ENCODE data around the gene ARMC9.
"Not testable (repeated sequence)": the region's sequence is repeated elsewhere in the genome, so short reads cannot be mapped to it uniquely, and the experiment has no call there.

The ARMC9 gene

DNA sequence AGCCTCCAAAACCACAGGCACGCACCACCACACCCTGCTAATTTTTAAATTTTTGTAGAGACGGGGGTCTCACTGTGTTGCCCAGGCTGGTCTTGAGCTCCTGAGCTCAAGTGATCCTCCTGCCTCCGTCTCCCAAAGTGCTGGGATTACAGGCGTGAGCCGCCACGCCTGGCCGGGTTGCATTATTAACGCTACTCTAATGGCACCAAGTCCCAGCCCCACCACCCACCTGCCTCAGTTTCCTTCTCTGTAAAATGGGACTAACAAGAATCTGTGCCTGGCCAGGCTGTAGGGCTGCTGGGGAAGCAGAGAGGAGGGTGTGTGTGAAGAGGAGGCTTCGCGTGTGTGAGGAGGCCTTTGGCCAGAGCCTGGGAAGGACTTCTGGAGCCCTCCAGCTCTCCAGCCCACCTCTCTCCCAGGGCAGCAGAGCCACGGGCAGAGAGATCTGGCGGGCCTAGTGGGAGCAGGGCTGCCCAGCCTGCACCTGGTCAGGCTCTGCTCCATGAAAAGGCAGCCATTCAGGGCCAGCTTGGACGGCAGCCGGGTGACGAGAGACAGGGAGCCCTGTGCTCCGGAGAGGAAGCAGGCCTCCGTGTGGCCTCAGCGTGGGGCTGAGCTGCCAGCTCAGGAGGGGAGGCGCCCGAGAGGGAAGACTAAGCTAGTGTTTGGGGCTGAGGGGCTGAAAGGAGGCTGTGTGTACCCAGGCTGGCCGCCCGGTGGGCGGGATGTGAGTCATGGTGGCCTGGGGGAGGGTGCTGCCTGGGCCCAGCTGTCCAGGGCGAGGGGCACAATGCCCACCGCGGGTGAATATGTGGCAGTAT lies 189.7 kb downstream of the ARMC9 start:
- no peak for DNase-seq

- DNase-seq, result no peak
Observed at GRCh38 chr2:231388725-231389346, 190.4 kb downstream of the ARMC9 start.

DNA sequence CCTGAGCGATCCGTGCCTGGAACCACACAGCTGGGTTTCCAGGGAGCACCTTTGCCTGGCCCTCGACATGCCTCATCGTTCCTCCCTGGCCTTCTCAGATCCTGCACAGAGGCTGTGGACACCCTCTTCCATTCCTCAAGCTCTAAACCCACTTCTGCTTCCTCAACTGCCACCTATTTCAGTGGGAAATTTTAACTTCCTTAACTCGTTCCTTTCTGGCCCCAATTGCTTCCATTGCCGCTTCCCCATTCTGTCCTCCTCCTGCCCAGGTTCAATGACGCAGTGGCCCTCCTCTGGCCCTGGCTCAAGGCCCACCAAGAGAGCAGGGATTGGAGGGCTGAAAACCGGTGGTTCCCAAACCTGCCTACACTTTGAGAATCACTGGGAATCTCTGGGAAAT lies 192.2 kb downstream of the ARMC9 start:
- no peak for DNase-seq

DNA sequence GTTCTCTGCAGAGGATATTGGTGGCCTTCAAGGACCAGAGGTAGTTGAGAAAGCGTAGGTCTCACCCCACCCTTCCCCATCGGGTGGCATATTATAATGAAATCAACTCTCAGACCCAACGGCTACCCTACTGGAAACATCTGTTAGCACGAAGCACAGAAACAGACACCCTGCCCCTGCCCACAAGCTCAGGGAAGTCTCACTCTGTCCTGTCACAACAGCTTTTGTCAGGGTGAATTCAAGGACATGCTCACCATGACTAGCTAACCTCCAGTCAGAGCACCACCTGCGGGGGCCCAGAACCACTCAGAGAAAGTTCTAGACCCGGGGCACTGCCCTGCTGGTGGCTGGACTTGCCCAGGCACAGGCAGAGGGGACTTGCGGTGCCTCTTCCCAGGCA lies 193.6 kb downstream of the ARMC9 start:
- no peak for DNase-seq

GRCh38 chr2:231392431-231393148 lies 194.2 kb downstream of the ARMC9 start:
- no peak for DNase-seq

- DNase-seq, result no peak
Observed at GRCh38 chr2:231393149-231394131, 195.0 kb downstream of the ARMC9 start.

DNA sequence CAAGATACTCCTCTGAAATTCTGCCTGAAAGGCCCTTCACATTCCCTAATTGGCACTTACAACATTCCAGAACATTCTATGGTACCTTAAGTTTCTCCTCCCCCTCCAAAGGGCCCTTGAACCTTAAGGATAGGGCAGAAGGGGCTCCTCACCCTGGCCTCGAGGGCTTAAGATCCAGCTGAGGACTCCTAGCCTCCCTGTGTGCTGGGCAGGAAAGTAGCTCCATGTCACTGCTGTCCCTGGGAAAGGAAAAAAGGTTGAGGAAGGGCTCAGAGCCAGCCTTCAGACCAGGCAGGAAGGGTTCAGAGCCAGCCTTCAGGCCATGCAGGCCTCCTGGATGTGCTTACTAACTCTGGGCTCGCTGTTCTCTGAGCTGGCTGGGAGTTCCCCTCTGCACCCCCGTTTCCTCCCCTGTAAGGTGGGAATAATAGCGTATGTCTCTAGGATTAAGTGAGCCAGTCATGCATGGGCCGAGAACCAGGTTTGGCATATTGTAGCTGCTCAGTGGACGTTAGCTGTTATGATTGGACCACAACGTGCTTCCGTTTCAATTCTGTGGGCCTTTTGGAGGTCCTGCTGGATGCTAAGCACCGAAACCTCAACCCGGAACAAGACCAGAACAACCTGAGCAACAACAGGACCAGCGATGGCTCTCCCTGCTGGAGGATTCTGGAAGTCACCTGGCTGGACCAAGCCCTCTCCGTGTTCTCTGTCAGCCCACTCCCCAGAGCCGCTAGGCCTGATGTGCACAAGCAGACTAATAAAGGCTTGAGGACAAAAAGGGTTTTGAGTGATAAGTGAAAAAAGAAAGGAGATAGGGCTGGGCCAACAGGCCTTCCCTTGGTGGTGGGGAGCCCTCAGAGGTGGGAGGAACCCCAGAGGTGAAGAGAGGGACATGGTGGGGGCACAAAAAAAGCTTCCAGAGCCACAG lies 196.0 kb downstream of the ARMC9 start:
- no peak for DNase-seq

- DNase-seq, result no peak
Observed at GRCh38 chr2:231395188-231396057, 197.0 kb downstream of the ARMC9 start, which contains the start of gene B3GNT7. Gene B3GNT7, plus strand, starts transcription at chr2:231395710. Its CDS starts 94 bp downstream, at chr2:231395804.

DNA sequence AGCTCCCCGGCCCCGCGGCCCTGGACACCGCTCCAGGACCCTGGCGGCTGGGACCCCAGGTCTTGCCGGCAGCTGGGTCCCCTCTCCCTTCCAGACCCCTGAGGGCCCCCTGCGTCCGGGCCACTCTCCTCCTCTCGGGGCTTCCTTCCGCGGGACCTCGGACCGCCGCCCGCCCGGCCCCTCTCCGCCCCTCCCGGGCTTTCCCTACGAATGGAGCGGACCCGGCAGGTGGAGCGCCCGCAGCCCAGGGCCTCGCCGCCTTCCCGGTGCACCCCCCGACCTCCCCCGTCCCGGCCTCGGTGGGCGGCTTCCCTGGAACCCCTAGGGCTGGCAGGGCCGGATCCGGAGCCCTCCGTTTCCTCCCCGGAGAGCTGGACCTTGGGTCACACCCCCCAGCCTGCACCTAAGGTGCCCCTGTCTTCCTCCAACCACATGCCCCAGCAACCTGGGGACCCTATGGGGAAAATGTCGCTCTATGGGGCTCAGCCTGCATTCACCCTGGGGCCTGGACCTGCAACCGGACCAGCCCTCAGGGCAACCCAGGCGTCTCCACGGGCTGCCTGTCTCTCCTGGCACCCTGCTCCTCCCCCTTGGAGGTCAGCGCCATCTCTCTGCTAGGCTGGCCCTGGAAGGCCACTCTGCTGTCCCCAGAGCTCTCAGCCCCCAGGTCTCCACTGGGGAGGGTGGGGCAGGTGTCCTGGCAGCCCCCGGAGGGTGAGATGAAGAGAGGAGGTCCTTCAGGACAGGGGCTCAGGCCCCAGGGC lies 197.8 kb downstream of the ARMC9 start:
- DNase-seq, result no peak

- no peak for DNase-seq
Observed at GRCh38 chr2:231397011-231397927, 198.8 kb downstream of the ARMC9 start.

- no peak for DNase-seq
Observed at GRCh38 chr2:231397928-231398294, 199.5 kb downstream of the ARMC9 start.

GRCh38 chr2:231398585-231398984 lies 200.2 kb downstream of the ARMC9 start:
- no peak for DNase-seq

GRCh38 chr2:231399046-231399852 lies 200.8 kb downstream of the ARMC9 start:
- DNase-seq, result no peak

- no peak for DNase-seq
Observed at GRCh38 chr2:231399853-231400680, 201.6 kb downstream of the ARMC9 start.

DNA sequence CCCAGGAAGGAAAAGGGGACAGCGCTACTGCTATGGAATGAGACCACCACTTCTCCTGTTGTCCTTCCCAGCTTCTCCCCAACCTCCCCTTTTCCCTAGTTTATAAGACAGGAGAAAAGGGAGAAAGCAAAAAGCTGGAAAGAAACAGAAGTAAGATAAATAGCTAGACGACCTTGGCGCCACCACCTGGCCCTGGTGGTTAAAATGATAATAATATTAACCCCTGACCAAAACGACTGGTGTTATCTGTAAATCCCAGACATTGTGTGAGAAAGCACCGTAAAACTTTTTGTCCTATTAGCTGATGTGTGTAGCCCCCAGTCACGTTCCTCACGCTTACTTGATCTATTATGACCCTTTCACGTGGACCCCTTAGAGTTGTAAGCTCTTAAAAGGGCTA lies 202.2 kb downstream of the ARMC9 start:
- not testable (repeated sequence) for DNase-seq

DNA sequence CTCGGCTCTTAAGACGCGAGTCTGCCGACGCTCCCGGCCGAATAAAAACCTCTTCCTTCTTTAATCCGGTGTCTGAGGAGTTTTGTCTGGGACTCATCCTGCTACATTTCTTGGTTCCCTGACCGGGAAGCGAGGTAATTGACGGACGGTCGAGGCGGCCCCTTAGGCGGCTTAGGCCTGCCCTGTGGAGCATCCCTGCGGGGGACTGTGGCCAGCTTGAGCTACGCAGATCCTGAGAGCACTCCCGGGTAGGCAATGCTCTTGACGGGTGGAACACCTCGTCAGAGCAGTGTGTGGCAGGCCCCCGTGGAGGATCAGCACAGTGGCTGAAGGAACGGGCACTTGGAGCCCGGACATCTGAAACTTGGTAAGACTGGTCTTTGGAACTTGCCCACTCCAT lies 202.7 kb downstream of the ARMC9 start:
- not testable (repeated sequence) for DNase-seq

Measured in DMS79 treated with DMSO at 0.1 percent for 48 hours (cell line).